GM18498 (cell line): ENCODE data around the gene CBLN1.
A peak's percentile ranks its signal among the peaks of the same experiment; 100 is the strongest.

ENCODE experiments used
- ATAC-seq: cut with Tn5 transposase; IDR thresholded peaks from one replicate; pipeline ENCODE4 v1.9.1; 2021; ENCODE audit warnings: mild to moderate bottlenecking, moderate library complexity; ENCODE audit not compliant: unreplicated experiment

Gene CBLN1

GRCh38 chr16:49281480-49281842 is at the start of gene CBLN1:
CBLN1 (minus strand) TSS chr16:49281838; CDS start chr16:49281465, 373 bp downstream.
- ATAC-seq: no peak

GRCh38 chr16:49330562-49331201 is 49.0 kb upstream of the CBLN1 start:
- ATAC-seq: no peak

- ATAC-seq: no peak
These were observed 46.7 kb upstream of the CBLN1 start for GRCh38 chr16:49328325-49328724.

- ATAC-seq: no peak
These were observed 45.8 kb upstream of the CBLN1 start for GRCh38 chr16:49327466-49327865.

- no peak for ATAC-seq
These were observed 43.1 kb upstream of the CBLN1 start for GRCh38 chr16:49324703-49325102.

GRCh38 chr16:49315602-49316001 is 34.0 kb upstream of the CBLN1 start:
- no peak for ATAC-seq

- no peak for ATAC-seq
These were observed 30.8 kb upstream of the CBLN1 start for GRCh38 chr16:49312389-49312985.

GRCh38 chr16:49311823-49312222 is 30.2 kb upstream of the CBLN1 start:
- ATAC-seq: no peak

GRCh38 chr16:49307176-49307575 is 25.5 kb upstream of the CBLN1 start:
- ATAC-seq: no peak

GRCh38 chr16:49305406-49305805 is 23.8 kb upstream of the CBLN1 start:
- ATAC-seq: no peak

- no peak for ATAC-seq
These were observed 10.8 kb upstream of the CBLN1 start for GRCh38 chr16:49292413-49292812.

GRCh38 chr16:49287572-49287971 is 5.9 kb upstream of the CBLN1 start:
- no peak for ATAC-seq

- ATAC-seq: no peak
These were observed 3.3 kb upstream of the CBLN1 start for GRCh38 chr16:49284962-49285361.

- no peak for ATAC-seq
These were observed 1.9 kb upstream of the CBLN1 start for GRCh38 chr16:49283376-49284049.

- ATAC-seq: no peak
These were observed 1.2 kb upstream of the CBLN1 start for GRCh38 chr16:49282690-49283375.

GRCh38 chr16:49281843-49282642 is 405 bp upstream of the CBLN1 start:
- peak; percentile 85 for ATAC-seq

GRCh38 chr16:49280841-49281371 is 732 bp downstream of the CBLN1 start:
- no peak for ATAC-seq

- no peak for ATAC-seq
These were observed 1.4 kb downstream of the CBLN1 start for GRCh38 chr16:49280105-49280741.

- no peak for ATAC-seq
These were observed 2.5 kb downstream of the CBLN1 start for GRCh38 chr16:49278944-49279725.

- no peak for ATAC-seq
These were observed 3.1 kb downstream of the CBLN1 start for GRCh38 chr16:49278567-49278827.
